UCSD-AML1 (cell line): Measurements from ENCODE around the gene SH3BP4.

Source experiments
- DNase-seq: peaks from one replicate; lab custom pipeline; 2025; ENCODE audit not compliant: unreplicated experiment; lab: John Stamatoyannopoulos, UW

Gene SH3BP4, protein sequence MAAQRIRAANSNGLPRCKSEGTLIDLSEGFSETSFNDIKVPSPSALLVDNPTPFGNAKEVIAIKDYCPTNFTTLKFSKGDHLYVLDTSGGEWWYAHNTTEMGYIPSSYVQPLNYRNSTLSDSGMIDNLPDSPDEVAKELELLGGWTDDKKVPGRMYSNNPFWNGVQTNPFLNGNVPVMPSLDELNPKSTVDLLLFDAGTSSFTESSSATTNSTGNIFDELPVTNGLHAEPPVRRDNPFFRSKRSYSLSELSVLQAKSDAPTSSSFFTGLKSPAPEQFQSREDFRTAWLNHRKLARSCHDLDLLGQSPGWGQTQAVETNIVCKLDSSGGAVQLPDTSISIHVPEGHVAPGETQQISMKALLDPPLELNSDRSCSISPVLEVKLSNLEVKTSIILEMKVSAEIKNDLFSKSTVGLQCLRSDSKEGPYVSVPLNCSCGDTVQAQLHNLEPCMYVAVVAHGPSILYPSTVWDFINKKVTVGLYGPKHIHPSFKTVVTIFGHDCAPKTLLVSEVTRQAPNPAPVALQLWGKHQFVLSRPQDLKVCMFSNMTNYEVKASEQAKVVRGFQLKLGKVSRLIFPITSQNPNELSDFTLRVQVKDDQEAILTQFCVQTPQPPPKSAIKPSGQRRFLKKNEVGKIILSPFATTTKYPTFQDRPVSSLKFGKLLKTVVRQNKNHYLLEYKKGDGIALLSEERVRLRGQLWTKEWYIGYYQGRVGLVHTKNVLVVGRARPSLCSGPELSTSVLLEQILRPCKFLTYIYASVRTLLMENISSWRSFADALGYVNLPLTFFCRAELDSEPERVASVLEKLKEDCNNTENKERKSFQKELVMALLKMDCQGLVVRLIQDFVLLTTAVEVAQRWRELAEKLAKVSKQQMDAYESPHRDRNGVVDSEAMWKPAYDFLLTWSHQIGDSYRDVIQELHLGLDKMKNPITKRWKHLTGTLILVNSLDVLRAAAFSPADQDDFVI

DNA sequence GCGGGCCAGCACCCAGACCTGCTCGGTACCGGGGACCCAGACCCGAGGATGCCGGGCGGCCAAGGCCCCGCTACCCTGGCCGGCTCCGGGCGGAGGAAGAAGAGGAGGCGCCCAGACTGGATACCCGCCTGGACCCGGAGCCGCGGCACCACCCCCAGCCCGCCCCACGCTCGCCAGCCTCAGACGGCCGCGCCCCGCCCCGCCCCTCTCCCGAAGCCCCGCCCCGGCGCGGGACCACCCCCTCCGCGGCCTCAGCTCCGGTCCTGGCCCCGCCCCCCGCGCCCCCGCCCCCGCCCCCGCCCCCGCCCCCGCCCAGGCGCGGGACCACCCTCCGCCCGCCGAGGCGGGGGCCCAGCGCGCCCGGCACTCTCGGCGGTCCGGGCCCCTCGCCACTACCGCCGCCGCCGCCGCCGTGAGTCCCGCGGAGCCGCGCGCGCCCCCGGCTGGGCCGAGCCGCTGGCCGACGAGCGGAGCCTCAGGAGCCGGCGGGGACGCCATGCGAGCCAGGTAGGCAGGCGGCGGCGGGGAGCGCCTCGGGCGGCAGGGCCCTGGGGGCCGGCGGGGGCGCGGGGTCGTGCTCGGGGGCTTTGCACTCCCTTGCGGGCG is at the start of gene SH3BP4:
SH3BP4 (plus strand) TSS at position 354 of the 606 bp plus-strand sequence. CDS start 82,986 bp downstream, outside the sequence.
- no peak for DNase-seq

DNA sequence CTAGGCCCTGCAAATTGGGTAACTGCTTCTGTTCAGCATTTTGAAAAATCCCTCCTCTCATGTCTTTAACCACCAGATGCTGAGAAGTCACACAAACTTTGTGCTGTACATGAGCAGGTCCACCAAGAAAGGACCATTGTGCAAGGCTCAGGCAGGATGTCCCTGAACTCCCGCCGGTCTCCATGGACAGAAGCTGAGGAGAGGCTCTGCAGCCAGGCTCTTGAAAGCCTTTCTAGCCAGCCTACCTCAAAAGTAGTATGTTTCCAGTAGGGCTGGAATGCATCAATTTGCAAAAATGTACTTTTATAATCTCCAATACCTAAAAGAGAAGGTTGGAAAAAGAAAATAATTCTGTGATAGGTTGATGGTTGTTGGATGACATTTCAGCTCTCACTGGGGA is 47.0 kb upstream of the SH3BP4 start:
- no peak for DNase-seq

- DNase-seq: no peak
Measured at GRCh38 chr2:234905547-234906265, 46.1 kb upstream of the SH3BP4 start.

DNA sequence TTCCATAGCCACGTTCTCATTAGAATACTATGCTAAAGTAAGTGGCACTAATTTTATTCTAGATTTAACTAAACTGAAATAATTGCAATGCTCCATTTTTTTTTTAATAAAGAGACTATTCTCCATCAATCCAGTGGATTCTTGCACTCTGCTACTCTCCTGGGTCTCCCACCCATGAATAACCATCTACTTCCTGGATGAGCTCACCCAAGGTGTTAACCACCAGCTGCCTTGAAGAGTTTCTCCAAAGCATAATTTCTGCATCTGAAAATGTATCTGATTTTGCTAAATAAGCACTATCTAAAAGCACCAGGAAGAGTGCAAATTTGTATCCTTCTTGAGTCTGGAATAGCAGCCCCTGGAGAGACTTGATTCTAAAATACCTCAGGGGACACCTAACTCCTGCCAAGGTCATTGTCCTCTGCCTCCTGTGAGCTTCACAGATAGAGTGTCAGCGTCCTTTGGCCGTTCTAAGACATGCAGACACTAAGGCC is 41.6 kb upstream of the SH3BP4 start:
- DNase-seq: no peak

DNA sequence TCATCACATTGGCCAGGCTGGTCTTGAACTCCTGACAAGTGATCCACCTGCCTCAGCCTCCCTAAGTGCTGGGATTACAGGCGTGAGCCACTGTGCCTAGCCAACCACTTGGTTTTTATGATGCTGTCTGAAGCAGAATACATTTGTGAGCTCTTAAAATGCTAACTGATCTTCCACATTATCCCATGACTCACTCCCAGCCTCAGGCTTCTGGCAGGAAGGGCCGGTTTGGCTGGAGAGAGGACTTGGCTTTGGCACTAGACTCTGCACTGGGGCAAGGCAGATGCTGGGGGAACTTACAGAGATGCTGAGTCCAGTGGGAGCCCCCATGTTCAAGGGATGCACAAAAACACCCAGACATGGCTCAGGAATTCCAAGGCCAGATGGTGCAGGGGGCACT is 40.5 kb upstream of the SH3BP4 start:
- no peak for DNase-seq

DNA sequence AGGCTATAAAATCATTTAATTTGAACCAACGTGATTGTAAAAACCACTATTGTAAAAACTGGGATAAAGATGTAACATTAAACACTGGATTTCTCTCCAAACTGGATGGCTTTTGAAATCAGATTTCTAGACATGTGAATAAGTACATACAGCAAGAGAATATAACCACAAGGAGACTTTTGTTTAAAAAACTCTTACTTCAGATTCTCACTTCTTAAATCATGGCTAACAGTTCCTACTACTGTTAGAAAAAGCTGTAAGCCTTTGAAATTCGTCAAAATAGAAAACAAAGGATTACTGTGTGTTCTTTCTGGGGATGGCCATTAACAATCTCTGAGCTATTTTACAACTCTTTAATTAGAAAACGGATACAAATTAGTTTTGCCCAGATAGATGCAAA is 39.4 kb upstream of the SH3BP4 start:
- no peak for DNase-seq

DNA sequence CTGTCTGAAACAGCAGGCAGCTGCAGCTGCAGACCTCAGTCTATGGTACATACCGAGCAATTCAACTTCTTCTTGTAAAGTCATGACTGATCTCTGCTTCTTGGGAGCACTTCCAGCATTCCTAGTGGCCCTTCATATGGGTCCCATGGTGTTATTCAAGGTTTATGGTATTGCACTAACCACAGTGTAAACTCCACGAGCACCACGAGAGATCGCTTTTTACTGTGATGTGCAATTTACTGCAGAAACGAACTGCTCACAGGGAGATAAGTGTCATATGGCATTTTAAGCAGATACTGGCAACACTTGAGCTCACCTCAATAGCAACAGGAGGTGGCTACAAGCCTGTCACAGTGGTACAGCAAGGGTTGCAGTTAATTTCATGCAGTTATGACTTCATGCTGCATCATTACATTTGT is 38.6 kb upstream of the SH3BP4 start:
- no peak for DNase-seq

DNA sequence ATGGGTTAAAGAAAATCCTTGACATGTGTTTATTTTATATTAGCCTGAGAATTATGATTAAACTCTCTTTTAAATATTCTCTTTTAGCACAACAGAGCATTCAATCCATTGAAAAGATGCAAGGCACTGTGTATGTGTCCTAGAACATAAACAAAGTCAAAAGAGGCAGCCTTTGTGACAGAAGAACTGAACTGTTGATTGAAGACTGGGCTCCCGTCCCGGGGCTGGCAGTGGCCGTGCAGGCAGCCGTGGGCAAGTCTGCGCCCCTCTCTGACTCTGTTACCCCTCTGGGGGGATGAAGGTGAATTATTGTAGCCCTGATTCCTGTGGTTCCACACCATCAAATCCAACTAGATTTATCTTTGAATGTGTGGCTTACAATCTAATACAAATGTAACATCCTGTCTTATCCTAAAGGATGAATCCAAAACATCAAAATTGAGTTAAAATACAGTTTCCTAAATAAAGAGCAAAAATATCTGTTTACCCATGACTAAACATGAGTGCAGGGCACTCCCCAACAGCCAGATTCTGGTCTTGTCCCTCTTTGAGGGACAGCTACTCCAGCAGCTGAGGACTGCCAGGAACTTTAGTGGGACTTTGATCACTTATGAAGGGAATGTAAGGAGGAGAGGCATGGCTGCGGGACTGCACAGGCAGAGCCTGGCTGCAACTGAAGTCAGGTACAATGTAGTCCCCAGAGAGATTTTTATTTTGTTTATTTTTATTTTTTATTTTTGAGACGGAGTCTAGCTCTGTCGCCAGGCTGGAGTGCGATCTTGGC is 37.3 kb upstream of the SH3BP4 start:
- no peak for DNase-seq

GRCh38 chr2:234916674-234917073 is 35.1 kb upstream of the SH3BP4 start:
- no peak for DNase-seq

DNA sequence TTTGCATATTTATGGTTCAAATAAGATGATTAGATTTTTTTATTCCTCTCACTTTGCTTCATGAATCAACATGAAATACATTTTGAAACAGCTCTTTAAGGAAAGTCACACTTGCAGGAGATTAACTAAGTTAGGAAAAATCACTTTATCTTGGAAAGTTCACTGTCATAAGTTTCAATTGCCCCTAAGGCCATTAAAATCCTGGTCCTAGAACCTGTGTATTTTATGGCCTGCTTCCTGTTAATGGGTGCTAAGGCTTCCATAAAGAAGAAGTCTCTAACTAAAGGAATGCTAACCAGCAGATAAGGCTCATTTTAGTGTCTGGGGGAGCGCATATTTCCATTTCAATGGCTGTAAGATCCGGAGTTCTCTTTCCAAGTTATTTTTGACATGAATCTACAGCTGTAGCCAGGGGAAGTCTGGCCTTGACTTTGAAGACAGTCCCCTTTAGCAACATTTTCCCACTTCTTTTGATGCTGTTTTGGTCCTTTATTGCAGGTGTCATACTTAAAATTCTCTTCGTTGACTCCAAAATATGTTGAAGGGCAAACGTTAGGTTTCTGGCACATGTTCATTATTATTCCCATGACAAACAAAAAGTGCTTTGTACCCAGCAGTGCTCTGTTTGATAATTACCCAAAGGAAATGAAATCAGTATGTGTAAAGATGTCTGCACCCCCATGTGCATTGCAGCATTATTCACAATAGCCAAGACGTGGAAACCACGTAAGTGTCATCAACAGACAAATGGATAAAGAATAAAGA is 34.4 kb upstream of the SH3BP4 start:
- DNase-seq: no peak

GRCh38 chr2:234919711-234920110 is 32.1 kb upstream of the SH3BP4 start:
- DNase-seq: no peak

DNA sequence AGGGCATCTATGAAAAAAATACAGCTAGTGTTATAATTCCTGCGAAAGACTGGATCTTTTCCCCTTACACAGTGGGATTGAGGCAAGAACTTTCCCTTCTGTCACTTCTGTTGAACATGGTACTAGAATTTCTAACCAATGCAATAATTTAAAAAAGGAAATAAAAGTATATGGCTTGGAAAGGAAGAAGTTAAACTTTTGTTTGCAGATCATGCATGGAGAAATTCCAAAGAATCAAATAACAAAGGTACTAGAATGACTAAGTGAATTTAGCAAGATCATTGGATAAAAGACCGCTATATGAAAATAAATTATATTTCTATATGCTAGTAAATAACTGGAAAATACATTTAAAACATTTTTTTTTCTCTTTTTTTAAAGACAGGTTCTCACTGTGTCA is 31.0 kb upstream of the SH3BP4 start:
- no peak for DNase-seq

- DNase-seq: no peak
Measured at GRCh38 chr2:234929002-234929401, 22.8 kb upstream of the SH3BP4 start.

- DNase-seq: no peak
Measured at GRCh38 chr2:234930397-234930796, 21.4 kb upstream of the SH3BP4 start.

DNA sequence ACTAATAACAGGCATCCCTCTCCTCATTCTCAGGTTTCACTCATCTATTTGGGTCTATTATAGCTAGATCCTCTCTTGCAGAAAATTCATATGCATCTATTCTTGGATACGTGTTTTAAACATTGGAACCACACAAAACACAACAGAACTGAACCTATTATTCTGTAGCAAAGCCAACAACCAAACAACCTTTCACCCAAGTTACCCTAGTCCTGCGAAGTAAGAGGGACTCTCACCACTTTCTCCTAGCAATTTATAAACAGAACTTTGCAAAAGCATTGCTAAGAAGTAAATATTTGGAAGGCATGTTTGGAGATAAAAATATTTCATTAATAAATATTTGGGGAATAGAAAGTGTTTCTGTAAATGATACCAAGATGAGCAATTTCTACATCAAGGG is 20.4 kb upstream of the SH3BP4 start:
- DNase-seq: no peak

DNA sequence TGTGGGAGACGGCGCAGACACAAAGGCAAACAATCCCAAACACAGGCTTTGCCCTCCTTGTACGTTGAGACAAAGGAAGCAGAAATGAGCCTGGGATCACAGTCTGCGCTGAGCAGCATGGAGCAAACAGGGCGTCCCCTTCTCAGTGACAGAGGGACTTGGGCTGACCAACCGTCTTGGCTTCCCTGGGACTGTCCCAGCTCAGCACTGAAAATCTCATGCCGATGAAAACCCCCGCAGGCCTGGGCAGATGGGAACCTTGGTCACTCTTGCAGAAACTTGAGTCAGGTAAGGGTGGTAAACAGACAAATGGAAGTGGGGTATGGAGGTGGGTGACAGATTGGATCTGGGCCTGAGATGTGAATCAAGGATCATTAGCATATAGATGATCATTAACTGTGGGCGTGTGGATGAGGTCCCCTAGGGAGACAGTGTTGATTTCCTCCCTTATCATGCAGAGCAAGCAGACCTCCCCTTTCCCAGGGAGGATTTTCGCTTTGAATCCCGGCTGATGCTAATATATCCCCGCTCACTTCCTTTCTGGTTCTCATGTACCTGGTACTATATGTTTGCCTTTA is 19.1 kb upstream of the SH3BP4 start:
- DNase-seq: no peak

GRCh38 chr2:234935311-234935710 is 16.5 kb upstream of the SH3BP4 start:
- DNase-seq: no peak

DNA sequence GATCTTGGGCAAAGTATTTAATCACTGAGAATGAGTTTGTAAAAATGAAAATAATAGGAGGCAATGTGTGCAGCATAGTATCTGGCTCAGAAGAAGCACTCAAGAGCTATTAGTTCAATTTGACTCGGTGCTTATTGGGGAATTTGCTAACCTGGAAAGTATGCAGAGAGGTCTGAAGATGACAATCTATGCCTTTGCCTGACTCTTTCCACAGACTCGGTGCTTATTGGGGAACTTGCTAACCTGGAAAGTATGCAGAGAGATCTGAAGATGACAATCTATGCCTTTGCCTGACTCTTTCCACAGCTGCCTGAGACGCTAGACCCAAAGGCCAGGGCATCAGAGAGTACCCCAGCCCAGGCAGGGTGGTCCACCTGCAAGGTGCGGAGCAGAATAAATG is 12.2 kb upstream of the SH3BP4 start:
- DNase-seq: no peak

GRCh38 chr2:234939996-234940395 is 11.8 kb upstream of the SH3BP4 start:
- no peak for DNase-seq
